Measurements from ENCODE around the gene CACNA2D3. TPM values are rescaled to one million over a fixed set of nuclear protein-coding genes. Genes with fewer than 3 reads are reported as not detected.

Gene CACNA2D3
- total RNA-seq, 4 donors from 2014 or later = 0.83 to 5.0 (median 2.5) TPM

DNA sequence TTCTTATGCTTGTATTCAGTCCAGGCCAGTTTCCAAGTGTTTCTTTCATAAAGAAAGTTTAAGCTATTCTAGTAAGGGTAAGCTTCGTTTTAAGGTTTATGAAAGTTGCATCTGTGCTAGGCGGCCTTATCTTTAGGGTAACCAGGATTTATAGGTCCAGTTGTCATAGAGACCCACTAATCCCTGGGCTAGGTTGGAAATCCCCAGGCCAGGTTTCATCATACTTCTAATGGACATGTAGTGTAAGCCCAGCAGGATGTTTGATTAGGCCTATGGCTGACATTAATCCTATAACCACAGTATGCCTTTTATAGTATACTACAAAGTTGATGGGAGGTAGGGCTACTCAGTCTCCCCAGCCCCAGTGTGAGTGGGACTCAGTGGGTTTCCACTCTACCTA, 312.4 kb downstream of the CACNA2D3 start:
- Histone ChIP-seq H3K27ac (no peak overlapping the region), H3K9me3 (no peaks in the 10 kb centered on the region), H3K4me1 (no peaks in the 10 kb centered on the region), H3K27me3 (no peaks in the 10 kb centered on the region), H3K4me3 (no peak overlapping the region), H3K36me3 (no peaks in the 10 kb centered on the region)
- no peak for DNase-seq
- intact Hi-C loops (cut with DNase I; ENCODE audit: low total_unique reads) = no loop called here
- TF ChIP-seq, protein P1, sequence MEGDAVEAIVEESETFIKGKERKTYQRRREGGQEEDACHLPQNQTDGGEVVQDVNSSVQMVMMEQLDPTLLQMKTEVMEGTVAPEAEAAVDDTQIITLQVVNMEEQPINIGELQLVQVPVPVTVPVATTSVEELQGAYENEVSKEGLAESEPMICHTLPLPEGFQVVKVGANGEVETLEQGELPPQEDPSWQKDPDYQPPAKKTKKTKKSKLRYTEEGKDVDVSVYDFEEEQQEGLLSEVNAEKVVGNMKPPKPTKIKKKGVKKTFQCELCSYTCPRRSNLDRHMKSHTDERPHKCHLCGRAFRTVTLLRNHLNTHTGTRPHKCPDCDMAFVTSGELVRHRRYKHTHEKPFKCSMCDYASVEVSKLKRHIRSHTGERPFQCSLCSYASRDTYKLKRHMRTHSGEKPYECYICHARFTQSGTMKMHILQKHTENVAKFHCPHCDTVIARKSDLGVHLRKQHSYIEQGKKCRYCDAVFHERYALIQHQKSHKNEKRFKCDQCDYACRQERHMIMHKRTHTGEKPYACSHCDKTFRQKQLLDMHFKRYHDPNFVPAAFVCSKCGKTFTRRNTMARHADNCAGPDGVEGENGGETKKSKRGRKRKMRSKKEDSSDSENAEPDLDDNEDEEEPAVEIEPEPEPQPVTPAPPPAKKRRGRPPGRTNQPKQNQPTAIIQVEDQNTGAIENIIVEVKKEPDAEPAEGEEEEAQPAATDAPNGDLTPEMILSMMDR (IDR thresholded peaks at IDR 0.05) = no peak
- TF ChIP-seq POLR2A (IDR thresholded peaks at IDR 0.05) = no peak

- no peak for DNase-seq
- H3K4me3 ChIP-seq = no peak overlapping the region
- no peaks in the 10 kb centered on the region for H3K27me3 ChIP-seq
- no peaks in the 10 kb centered on the region for H3K9me3 ChIP-seq
- H3K27ac ChIP-seq = no peak overlapping the region
- no peaks in the 10 kb centered on the region for H3K4me1 ChIP-seq
- intact Hi-C loops (cut with DNase I; ENCODE audit: low total_unique reads) = no loop called here
- TF ChIP-seq, protein P1 (IDR thresholded peaks at IDR 0.05) = no peak
- no peak for TF ChIP-seq POLR2A (IDR thresholded peaks at IDR 0.05)
- H3K36me3 ChIP-seq = no peaks in the 10 kb centered on the region
Observed at GRCh38 chr3:54437271-54437670, 314.9 kb downstream of the CACNA2D3 start.

DNA sequence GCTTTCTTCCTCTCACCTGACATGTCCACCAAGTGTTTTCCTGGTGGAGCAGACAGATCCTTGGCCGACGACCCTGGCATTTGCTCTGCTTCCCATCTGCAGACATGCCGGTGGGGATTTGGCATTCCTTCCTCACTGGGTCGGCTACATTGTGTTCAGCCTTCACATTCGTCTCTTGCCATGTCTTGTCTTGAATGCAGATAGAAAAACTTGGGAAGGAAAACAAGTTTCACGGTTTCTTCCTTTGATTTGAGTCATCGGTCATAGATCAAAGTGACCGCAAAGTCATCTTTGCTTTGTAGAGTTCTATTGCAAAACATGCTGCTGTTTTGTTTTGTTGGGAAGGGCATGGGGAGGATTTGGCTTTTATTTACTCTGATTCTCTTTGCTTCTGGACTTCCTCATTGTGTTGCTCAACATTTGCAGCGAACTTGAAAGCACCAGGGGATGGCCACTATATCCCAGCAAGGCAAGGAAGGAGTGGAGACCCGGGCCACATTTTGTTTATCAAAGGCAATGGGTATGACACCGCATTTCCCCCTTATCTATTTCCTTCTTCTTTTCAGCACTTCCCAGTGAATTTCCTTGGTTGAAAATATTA, 321.3 kb downstream of the CACNA2D3 start:
- TF ChIP-seq, protein P1 (IDR thresholded peaks at IDR 0.05) = no peak
- no peak for TF ChIP-seq POLR2A (IDR thresholded peaks at IDR 0.05)
- Histone ChIP-seq H3K9me3 (no peaks in the 10 kb centered on the region), H3K27ac (no peak overlapping the region), H3K36me3 (no peaks in the 10 kb centered on the region), H3K4me1 (no peaks in the 10 kb centered on the region), H3K4me3 (no peak overlapping the region), H3K27me3 (no peaks in the 10 kb centered on the region)
- peak; percentile 18 to 28 for DNase-seq
- intact Hi-C loops (cut with DNase I; ENCODE audit: low total_unique reads) = no loop called here

DNA sequence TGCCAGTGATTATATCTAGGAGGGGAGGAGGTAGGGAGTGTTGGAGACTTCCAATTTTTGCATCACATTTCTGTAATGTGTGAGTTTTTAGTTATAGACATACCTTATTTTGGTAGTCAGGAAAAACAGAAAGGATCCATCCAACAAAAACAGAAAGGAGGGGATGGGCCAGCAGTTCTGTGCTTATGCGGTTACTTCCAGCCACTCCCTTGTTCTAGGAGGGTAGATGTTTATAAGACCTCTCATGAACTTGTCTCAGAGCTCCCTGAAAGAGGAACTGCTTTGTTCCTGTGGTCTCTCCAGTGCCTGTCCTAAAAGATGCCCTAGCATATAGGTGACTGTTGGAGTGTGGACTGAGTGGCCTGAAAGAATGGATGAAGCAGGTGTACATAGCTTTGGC, 323.3 kb downstream of the CACNA2D3 start:
- DNase-seq = no peak
- H3K4me1 ChIP-seq = no peaks in the 10 kb centered on the region
- no peaks in the 10 kb centered on the region for H3K9me3 ChIP-seq
- no peak overlapping the region for H3K4me3 ChIP-seq
- H3K36me3 ChIP-seq = no peaks in the 10 kb centered on the region
- TF ChIP-seq, protein P1 (IDR thresholded peaks at IDR 0.05) = no peak
- TF ChIP-seq POLR2A (IDR thresholded peaks at IDR 0.05) = no peak
- H3K27ac ChIP-seq = no peak overlapping the region
- intact Hi-C loops (cut with DNase I; ENCODE audit: low total_unique reads) = no loop called here
- H3K27me3 ChIP-seq = no peaks in the 10 kb centered on the region

GRCh38 chr3:54447427-54447826, 325.1 kb downstream of the CACNA2D3 start:
- no peaks in the 10 kb centered on the region for H3K36me3 ChIP-seq
- no peaks in the 10 kb centered on the region for H3K9me3 ChIP-seq
- H3K27me3 ChIP-seq = no peaks in the 10 kb centered on the region
- no peak for DNase-seq
- no peak overlapping the region for H3K27ac ChIP-seq
- no peak for TF ChIP-seq POLR2A (IDR thresholded peaks at IDR 0.05)
- TF ChIP-seq, protein P1 (IDR thresholded peaks at IDR 0.05) = no peak
- intact Hi-C loops (cut with DNase I; ENCODE audit: low total_unique reads) = no loop called here
- no peak overlapping the region for H3K4me3 ChIP-seq
- no peaks in the 10 kb centered on the region for H3K4me1 ChIP-seq

Measured in uterus (tissue), 4 donors.